ENCODE measurements around the gene GJC2.
"Not testable (repeated sequence)": the region's sequence is repeated elsewhere in the genome, so short reads cannot be mapped to it uniquely, and the experiment has no call there.

Gene GJC2

DNA sequence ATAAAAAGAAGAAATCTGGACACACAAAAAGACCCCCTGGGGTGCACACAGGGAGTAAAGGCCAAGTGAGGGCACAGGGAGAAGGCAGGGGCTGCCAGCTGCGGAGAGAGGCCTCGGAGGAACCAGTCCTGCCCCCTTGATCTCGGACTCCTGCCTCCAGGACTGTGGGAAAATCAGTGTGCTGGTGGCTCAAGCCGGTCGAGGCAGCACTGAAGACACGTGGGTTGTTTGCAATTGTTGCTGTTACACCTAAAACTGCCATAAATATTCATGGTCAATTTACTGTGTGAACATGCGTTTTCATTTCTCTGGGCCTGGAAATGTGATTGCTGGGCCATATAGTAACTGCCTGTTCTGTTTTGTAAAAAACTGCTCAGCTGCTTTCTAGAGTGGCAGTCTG lies 34.4 kb downstream of the GJC2 start:
- no peak for DNase-seq (ENCODE audit: low read depth)
- no peak overlapping the region for H3K4me3 ChIP-seq (ENCODE audit: low read depth, low read length)
- no peak for TF ChIP-seq MYC (IDR thresholded peaks at IDR 0.05; ENCODE audit: low read depth, low read length)
- no peak for TF ChIP-seq CTCF (IDR thresholded peaks at IDR 0.05; ENCODE audit: low read depth, low read length)
- no peak for TF ChIP-seq MAX (IDR thresholded peaks at IDR 0.05; ENCODE audit: low read depth, low read length)
- TF ChIP-seq POLR2A (IDR thresholded peaks at IDR 0.05; ENCODE audit: extremely low read depth, insufficient read length): no peak

DNA sequence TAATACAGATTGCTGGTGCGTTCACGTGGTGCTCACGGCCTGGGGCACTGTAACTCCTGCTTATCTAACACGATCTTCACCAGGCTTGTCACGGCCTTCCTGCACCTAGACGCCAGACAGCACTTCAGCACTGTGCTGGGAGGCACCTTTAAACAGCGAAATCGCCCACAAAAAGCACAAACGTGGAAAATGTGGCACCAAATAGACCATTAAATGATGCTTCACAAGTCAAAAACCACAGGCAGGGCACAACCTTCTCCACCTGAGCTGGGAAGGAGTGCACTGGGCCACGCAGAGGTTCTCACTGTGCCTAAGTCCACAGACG lies 35.9 kb downstream of the GJC2 start:
- no peak overlapping the region for H3K4me3 ChIP-seq (ENCODE audit: low read depth, low read length)
- DNase-seq (ENCODE audit: low read depth): no peak
- TF ChIP-seq MYC (IDR thresholded peaks at IDR 0.05; ENCODE audit: low read depth, low read length): no peak
- TF ChIP-seq MAX (IDR thresholded peaks at IDR 0.05; ENCODE audit: low read depth, low read length): no peak
- TF ChIP-seq CTCF (IDR thresholded peaks at IDR 0.05; ENCODE audit: low read depth, low read length): no peak
- no peak for TF ChIP-seq POLR2A (IDR thresholded peaks at IDR 0.05; ENCODE audit: extremely low read depth, insufficient read length)

- H3K4me3 ChIP-seq (ENCODE audit: low read depth, low read length); DNase-seq (ENCODE audit: low read depth): not testable (repeated sequence)
Measured at GRCh38 chr1:228188249-228188648, 38.5 kb downstream of the GJC2 start.

GRCh38 chr1:228190182-228190581 lies 40.5 kb downstream of the GJC2 start:
- no peak for DNase-seq (ENCODE audit: low read depth)
- H3K4me3 ChIP-seq (ENCODE audit: low read depth, low read length): no peak overlapping the region
- TF ChIP-seq POLR2A (IDR thresholded peaks at IDR 0.05; ENCODE audit: extremely low read depth, insufficient read length) (no peak), MYC (IDR thresholded peaks at IDR 0.05; ENCODE audit: low read depth, low read length) (no peak), CTCF (IDR thresholded peaks at IDR 0.05; ENCODE audit: low read depth, low read length) (no peak), MAX (IDR thresholded peaks at IDR 0.05; ENCODE audit: low read depth, low read length) (no peak)

- TF ChIP-seq CTCF (IDR thresholded peaks at IDR 0.05; ENCODE audit: low read depth, low read length): no peak
- no peak for TF ChIP-seq POLR2A (IDR thresholded peaks at IDR 0.05; ENCODE audit: extremely low read depth, insufficient read length)
- TF ChIP-seq MYC (IDR thresholded peaks at IDR 0.05; ENCODE audit: low read depth, low read length): no peak
- no peak for TF ChIP-seq MAX (IDR thresholded peaks at IDR 0.05; ENCODE audit: low read depth, low read length)
- DNase-seq (ENCODE audit: low read depth): no peak
- no peak overlapping the region for H3K4me3 ChIP-seq (ENCODE audit: low read depth, low read length)
Measured at GRCh38 chr1:228190778-228191177, 41.0 kb downstream of the GJC2 start.

DNA sequence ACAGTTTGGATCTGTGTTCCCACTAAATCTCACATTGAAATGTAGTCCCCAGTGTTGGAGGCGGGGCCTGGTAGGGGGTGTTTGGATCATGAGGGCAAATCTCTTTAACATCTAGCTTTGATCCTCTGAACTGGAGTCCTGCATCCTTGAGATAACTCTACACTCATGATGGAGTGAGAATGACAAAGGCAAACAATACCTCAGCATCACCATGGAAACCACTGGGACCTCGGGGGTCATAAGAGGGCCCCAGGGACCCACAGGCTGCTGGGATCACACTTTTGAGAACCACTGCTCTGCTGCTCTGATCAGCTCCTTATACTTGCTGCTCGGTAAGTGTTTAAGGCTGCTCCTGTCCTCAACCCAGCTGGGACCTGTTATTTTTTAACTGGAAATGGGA lies 44.7 kb downstream of the GJC2 start:
- TF ChIP-seq POLR2A (IDR thresholded peaks at IDR 0.05; ENCODE audit: extremely low read depth, insufficient read length) (no peak), CTCF (IDR thresholded peaks at IDR 0.05; ENCODE audit: low read depth, low read length) (no peak), MYC (IDR thresholded peaks at IDR 0.05; ENCODE audit: low read depth, low read length) (no peak), MAX (IDR thresholded peaks at IDR 0.05; ENCODE audit: low read depth, low read length) (no peak)
- no peak overlapping the region for H3K4me3 ChIP-seq (ENCODE audit: low read depth, low read length)
- DNase-seq (ENCODE audit: low read depth): no peak

Data from NB4 (cell line).